Skeletal muscle cell (primary cell): ENCODE results near the gene ARL4C.

ENCODE experiments used
- DNase-seq: peaks from one replicate; pipeline ENCODE4 v3.0.0-alpha.2; 2010; ENCODE audit warnings: low read depth
- H3K4me3 ChIP-seq: 2 replicates; pipeline ENCODE4 v1.5.1; 2011; ENCODE audit warnings: low read depth, mild to moderate bottlenecking, control low read depth, low read length, moderate library complexity

Gene ARL4C

DNA sequence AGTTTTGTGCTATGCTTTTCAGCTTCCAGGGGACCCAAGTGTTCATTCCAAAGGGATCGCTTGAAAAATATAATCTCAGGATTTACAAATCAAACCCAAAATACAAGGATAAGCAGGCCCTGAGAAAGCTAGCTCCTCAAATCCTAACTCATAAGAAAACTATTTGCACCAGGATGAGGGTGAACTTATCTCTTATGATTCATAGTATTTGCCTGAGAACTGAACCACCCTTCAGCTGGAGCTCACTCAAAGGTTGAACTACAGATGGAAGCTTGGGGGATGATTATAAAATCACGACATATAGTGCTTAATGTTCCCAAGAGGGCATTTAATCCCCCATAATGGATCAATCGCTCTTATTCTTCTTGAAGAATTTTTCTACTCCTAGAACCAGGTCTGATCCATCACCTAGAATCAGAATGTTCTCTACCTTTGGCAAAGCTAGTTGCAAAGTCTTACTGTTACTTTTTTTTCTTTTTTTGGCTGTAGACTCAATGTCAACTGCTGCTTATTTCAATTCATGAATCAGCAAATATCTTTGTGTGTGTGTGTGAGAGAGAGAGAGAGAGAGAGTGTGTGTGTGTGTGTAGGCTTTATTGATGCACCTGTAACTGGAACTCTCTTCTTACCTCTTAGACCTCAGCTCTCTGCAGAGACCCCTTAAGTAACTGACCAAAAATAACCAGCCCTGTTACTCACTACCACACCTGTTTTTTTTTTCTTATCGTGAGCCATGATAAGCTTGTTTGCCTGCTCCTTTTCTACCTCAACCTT, 44.8 kb downstream of the ARL4C start:
- DNase-seq: peak; percentile 46
- H3K4me3 ChIP-seq: no peak overlapping the region

DNA sequence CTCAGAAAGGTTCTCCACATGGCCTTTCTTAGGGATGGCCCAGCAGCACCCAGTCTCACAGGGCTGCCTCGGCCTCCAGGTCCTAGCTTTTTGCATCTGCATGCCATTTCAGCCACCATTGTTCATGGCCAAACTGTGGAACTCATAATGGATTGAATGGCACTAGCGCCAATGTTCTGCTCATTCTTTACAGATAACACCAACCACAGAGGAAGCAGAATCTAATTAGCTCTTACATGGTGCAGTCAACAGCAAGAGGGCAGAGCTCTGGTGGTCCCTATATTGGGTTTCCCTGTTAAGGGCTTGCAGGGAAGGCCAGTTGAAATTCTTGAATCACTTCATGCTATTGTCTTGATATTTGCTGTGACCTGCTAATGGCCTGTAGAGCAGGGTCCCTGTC, 45.6 kb downstream of the ARL4C start:
- no peak overlapping the region for H3K4me3 ChIP-seq
- no peak for DNase-seq

DNA sequence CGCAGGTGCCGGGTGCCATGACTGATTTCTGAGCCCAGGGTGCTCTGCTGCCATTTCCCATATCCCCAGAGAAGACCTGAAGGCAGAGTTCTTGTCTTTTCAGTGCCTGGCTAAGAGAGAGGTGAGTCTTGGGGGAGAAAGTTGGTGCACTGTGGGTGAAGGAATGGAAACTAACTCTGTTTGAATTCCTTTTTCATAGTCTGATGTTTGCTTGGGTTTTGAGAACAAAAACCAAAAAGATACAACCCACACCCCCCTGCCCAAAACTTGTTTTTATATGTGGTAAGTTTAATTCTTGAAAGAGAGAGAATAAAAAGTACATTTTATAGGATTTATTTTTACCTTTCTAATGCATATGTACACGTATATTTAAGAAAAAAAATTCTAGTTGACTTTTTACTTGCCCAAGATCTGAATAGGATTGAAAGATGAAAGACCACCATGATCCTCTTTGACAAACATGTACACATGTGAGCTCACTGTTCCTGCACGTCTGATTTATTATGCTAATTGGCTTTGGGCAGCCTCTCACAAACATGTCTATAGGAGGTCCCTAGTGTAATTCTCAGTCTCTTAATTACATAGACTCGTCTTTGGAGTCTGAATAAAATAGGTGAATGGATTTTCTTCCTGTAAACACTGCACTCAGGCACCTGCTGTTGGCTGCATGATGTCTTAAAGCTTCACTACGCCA, 46.3 kb downstream of the ARL4C start:
- no peak for DNase-seq
- H3K4me3 ChIP-seq: no peak overlapping the region

- no peak overlapping the region for H3K4me3 ChIP-seq
- no peak for DNase-seq
Measured at GRCh38 chr2:234448506-234449184, 48.2 kb downstream of the ARL4C start.

DNA sequence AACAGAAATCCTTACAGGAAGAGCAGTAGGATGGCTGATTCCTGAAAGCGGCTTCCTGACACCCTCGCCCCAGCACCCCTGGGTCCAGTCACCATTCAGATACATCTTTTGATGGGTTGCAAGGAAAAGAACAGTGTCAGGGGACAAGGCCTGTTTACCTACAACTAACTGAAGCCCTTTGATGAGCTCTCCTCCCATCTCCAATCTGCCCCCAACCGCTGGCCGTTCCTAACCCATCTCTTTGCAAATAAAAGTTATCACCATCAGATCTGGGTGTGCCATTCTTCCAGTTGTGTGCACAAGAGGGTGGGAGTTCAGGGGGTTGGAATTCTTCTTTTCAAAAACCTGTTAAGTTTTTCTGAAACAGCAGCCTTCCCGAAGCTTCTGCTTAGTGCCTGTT, 48.9 kb downstream of the ARL4C start:
- H3K4me3 ChIP-seq: no peak overlapping the region
- no peak for DNase-seq

DNA sequence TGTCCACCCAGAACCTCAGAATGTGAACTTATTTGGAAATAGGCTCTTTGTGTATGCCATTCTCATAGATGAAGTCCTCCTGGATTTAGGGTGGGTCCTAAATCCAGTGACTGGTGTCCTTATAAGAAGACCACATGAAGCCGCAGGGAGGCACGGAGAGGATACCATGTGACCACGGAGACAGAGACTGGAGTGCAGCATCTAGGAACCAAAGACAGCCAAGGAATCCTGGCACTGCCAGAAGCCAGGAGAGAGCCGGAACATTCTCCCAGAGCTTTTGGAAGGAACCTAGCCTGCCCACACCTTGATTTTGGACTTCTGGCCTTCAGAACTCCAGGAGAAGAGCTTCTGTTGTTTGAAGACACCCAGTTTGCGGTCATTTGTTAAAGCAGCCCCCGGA, 49.7 kb downstream of the ARL4C start:
- H3K4me3 ChIP-seq: no peak overlapping the region
- DNase-seq: no peak

DNA sequence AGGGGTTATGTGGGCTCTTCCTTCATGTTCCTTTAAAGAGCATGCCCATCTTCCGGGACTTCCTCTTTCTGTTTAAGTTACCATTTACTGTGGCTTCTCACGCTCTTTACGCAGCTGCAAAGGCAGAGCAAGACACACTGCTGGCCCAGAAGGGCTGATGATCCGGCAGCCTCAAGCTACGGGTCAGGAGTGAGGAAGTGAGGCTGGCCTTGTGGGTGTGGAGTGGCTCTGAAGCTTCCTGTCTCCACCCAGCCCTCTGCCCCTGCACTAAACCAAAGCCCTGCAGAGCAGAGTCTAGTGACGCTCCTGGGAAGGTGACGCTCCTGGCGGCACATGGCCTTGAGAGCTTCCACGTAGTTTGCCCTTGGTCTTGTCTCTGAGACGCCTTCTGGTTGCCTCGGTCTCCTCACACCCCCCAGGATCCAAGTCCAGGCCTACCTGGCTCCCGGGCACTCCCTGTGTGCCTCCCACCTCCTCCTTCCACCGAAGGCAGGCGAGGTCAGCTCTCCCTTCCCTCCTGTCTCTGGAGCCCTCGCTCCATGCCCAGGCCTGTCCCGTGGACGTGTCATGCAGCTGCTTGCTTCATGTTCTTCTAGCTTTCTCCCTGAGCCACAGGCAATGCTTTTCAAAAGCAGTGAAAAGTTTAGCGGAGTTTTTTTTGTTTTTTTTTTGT, 50.3 kb downstream of the ARL4C start:
- no peak for DNase-seq
- H3K4me3 ChIP-seq: no peak overlapping the region

DNA sequence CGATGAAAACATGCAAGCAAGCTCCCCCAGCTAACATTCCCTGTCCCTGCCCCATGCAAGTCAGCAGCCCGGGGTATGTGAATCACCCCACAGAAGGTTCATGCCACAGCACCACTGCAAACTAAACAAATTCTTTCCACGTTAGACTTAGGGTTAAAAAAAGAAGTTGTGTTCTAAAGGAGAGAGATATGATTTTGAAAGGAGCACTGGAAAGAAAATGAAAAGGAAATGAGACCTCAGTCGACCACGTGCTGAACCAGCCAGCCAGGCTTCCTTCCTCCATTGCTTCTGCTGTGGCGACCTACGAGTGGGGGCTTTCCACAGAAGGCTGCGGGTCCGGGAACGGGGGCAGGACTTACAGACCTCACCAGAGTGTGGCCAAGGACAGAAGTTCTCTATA, 52.0 kb downstream of the ARL4C start:
- peak; percentile 55 for DNase-seq
- no peak overlapping the region for H3K4me3 ChIP-seq

GRCh38 chr2:234444242-234444730, 52.6 kb downstream of the ARL4C start:
- no peak for DNase-seq
- H3K4me3 ChIP-seq: no peak overlapping the region
